Chondrocyte (in vitro differentiated cells): ENCODE data around the gene PAK3. TPM values are rescaled to one million over a fixed set of nuclear protein-coding genes. Genes with fewer than 3 reads are reported as not detected.

Experiments used
- DNase-seq: peaks from one replicate; pipeline ENCODE4 v3.0.0; 2021; ENCODE audit warnings: mixed read lengths, low spot score
- H3K27ac Mint-ChIP-seq: one replicate; pipeline ENCODE4 v1.8.0; 2021; ENCODE audit warnings: mild to moderate bottlenecking, moderate library complexity, mixed read lengths; ENCODE audit not compliant: unreplicated experiment
- H3K27me3 Mint-ChIP-seq: 2 replicates; pipeline ENCODE4 v1.8.0; 2021; ENCODE audit warnings: low read depth, mixed read lengths
- H3K36me3 Mint-ChIP-seq: 2 replicates; pipeline ENCODE4 v1.8.0; 2021; ENCODE audit warnings: low read depth, mixed read lengths
- H3K4me1 Mint-ChIP-seq: 2 replicates; pipeline ENCODE4 v1.8.0; 2021; ENCODE audit warnings: low read depth, mild to moderate bottlenecking, mixed read lengths
- H3K4me3 Mint-ChIP-seq: one replicate; pipeline ENCODE4 v1.8.0; 2021; ENCODE audit warnings: mild to moderate bottlenecking, moderate library complexity, mixed read lengths; ENCODE audit not compliant: unreplicated experiment
- H3K9me3 Mint-ChIP-seq: 2 replicates; pipeline ENCODE4 v1.8.0; 2021; ENCODE audit warnings: low read depth, mixed read lengths
- total RNA-seq: library from RNA; stranded (reverse); gene quantifications from 3 replicates; pipeline ENCODE4 v1.2.1, GENCODE V29; 2021
- TF ChIP-seq, protein P1 (sequence below): fragments of 200-600 bp; sonication (generic); IDR thresholded peaks from 2 replicates; pipeline ENCODE4 v1.5.0; 2021; ENCODE audit warnings: antibody characterized with exemption, mild to moderate bottlenecking, moderate library complexity

The PAK3 gene
- total RNA-seq, 1 donor from 2014 or later, result 0.27 TPM

DNA sequence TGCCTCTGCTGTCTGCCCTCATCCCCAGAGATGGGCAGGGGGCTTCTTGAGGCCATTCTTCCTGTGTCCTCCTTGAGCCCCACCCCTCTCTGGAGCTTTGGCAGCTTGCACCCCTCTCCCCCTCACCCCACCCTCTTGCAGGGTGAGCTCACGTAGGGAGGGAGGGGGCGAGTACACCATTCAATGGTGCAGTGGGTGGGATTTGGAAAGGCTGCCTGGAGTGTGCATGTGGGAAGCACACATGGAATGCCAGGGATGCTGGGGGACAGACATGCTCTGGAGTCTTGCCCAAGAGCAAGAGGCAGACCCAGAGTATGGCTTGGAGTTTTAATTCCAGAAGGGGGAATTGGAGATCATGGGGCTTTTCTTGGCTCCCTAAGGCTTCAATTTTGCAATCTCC lies 5.6 kb downstream of the PAK3 start:
- Mint-ChIP-seq H3K9me3 (no peaks in the 10 kb centered on the region), H3K27ac (no peak overlapping the region), H3K36me3 (no peaks in the 10 kb centered on the region), H3K4me3 (no peak overlapping the region), H3K27me3 (peaks cover 20% of the 10 kb centered on the region), H3K4me1 (no peaks in the 10 kb centered on the region)
- no peak for DNase-seq
- TF ChIP-seq, protein P1, sequence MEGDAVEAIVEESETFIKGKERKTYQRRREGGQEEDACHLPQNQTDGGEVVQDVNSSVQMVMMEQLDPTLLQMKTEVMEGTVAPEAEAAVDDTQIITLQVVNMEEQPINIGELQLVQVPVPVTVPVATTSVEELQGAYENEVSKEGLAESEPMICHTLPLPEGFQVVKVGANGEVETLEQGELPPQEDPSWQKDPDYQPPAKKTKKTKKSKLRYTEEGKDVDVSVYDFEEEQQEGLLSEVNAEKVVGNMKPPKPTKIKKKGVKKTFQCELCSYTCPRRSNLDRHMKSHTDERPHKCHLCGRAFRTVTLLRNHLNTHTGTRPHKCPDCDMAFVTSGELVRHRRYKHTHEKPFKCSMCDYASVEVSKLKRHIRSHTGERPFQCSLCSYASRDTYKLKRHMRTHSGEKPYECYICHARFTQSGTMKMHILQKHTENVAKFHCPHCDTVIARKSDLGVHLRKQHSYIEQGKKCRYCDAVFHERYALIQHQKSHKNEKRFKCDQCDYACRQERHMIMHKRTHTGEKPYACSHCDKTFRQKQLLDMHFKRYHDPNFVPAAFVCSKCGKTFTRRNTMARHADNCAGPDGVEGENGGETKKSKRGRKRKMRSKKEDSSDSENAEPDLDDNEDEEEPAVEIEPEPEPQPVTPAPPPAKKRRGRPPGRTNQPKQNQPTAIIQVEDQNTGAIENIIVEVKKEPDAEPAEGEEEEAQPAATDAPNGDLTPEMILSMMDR, result no peak

- H3K27ac Mint-ChIP-seq, result no peak overlapping the region
- TF ChIP-seq, protein P1, result no peak
- no peak overlapping the region for H3K4me3 Mint-ChIP-seq
- no peak for DNase-seq
- H3K9me3 Mint-ChIP-seq, result no peaks in the 10 kb centered on the region
- peaks cover 12% of the 10 kb centered on the region for H3K27me3 Mint-ChIP-seq
- no peaks in the 10 kb centered on the region for H3K36me3 Mint-ChIP-seq
- H3K4me1 Mint-ChIP-seq, result no peaks in the 10 kb centered on the region
Observed at GRCh38 chrX:111102636-111103035, 6.6 kb downstream of the PAK3 start.

DNA sequence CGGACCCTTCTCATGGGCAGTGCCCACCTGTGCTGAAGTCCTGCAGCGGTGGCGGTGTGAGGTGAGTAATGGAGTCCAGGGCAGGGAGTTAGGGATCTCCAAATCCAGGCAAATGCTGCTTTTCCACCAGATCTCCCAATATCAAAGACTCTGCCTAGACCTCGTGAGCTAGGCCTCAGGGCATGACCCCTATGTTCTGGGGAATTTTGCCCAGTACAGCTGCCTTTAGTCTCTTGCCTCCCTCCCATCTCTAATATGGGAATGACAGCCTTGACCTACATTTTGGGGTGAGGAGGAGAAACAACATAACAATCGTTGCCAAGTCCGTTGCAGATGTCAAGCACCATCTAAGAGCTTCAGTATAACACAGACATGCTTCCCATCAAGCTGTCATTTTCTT lies 7.3 kb downstream of the PAK3 start:
- TF ChIP-seq, protein P1, result no peak
- no peak for DNase-seq
- H3K4me1 Mint-ChIP-seq, result no peaks in the 10 kb centered on the region
- H3K27ac Mint-ChIP-seq, result no peak overlapping the region
- H3K36me3 Mint-ChIP-seq, result no peaks in the 10 kb centered on the region
- H3K4me3 Mint-ChIP-seq, result no peak overlapping the region
- H3K9me3 Mint-ChIP-seq, result no peaks in the 10 kb centered on the region
- peaks cover 6% of the 10 kb centered on the region for H3K27me3 Mint-ChIP-seq

- Mint-ChIP-seq H3K27ac (no peak overlapping the region), H3K9me3 (no peaks in the 10 kb centered on the region), H3K36me3 (no peaks in the 10 kb centered on the region), H3K4me3 (no peak overlapping the region), H3K27me3 (no peaks in the 10 kb centered on the region), H3K4me1 (no peaks in the 10 kb centered on the region)
- TF ChIP-seq, protein P1, result no peak
- no peak for DNase-seq
Observed at GRCh38 chrX:111110098-111110775, 14.2 kb downstream of the PAK3 start.

- no peaks in the 10 kb centered on the region for H3K27me3 Mint-ChIP-seq
- H3K4me1 Mint-ChIP-seq, result no peaks in the 10 kb centered on the region
- no peaks in the 10 kb centered on the region for H3K36me3 Mint-ChIP-seq
- H3K9me3 Mint-ChIP-seq, result no peaks in the 10 kb centered on the region
- H3K27ac Mint-ChIP-seq, result no peak overlapping the region
- TF ChIP-seq, protein P1, result no peak
- no peak for DNase-seq
- no peak overlapping the region for H3K4me3 Mint-ChIP-seq
Observed at GRCh38 chrX:111114806-111115205, 18.8 kb downstream of the PAK3 start.
